Measurements from ENCODE around the gene TPP1. TPM values are rescaled to one million over a fixed set of nuclear protein-coding genes. Genes with fewer than 3 reads are reported as not detected.

Gene TPP1
- total RNA-seq, 1 donor = 86.2 TPM

DNA sequence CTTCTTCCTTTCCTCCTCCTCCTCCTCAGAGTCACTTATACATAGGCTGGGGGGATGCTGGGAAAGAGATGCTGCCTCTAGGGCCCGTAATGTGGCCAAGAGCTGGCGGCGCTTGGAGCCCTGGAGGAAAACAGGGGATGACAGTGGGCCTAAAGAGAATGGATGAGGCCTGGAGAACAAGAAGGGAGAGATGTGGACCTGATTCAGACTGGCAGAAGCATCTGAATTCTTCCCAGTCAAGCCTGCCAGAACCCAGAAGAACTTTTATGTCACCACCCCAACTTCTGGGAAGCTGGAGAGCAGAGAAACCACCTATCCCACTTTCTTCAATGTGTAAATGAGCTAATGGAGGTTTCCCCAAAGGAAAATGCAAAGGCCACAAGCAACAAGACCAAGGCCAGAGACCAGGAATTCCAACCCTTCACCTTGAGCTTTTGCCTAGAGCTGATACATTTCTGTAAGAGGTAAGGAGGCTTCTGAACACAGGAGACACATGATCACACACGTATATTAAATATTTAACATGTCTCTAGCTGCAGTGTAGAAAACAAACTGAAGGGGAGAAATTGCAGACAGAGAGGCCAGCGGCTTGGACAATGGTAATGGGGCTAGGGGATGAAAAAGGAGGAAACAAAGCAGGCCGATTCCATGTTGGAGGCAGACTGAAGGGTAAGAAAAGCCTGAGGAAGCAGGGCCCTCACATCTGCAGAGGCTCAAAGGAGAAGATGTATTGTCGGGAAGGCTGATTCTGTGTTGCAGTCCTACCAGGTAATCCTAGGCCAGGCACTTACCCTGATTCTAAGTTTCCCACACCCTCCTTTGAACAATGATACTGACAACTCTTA is 16.9 kb downstream of the TPP1 start:
- H3K4me3 ChIP-seq (ENCODE audit: low read length) = peak overlapping the region; percentile 87
- H3K27me3 ChIP-seq (ENCODE audit: insufficient read depth, low read length) = no peaks in the 10 kb centered on the region
- H3K4me1 ChIP-seq (ENCODE audit: insufficient read depth, low read length) = peaks cover 50% of the 10 kb centered on the region
- no peaks in the 10 kb centered on the region for H3K9me3 ChIP-seq (ENCODE audit: low read depth, low read length)

DNA sequence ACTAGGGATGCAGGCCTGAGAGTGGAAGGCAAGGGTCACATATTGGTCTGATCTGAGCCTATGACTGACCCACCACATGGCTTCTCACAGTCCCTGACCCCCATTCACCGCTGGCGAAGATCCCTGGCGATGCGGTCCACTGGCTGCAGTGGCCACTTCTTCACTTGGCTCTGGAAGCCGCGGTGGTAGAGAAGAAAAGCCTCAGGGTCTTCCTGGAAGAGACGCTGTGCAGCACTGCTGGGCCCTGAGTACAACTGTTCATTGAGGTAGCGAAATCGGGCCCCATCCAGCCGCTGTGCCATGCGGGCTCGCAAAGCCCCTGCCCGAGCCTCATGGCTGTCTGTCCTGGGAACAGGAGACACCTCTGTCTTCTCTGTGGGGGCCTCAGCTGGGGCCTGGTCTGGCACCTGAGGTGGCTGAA is 18.2 kb downstream of the TPP1 start:
- Histone ChIP-seq H3K4me3 (ENCODE audit: low read length) (no peak overlapping the region), H3K27me3 (ENCODE audit: insufficient read depth, low read length) (no peaks in the 10 kb centered on the region), H3K4me1 (ENCODE audit: insufficient read depth, low read length) (peaks cover 38% of the 10 kb centered on the region), H3K9me3 (ENCODE audit: low read depth, low read length) (no peaks in the 10 kb centered on the region)

DNA sequence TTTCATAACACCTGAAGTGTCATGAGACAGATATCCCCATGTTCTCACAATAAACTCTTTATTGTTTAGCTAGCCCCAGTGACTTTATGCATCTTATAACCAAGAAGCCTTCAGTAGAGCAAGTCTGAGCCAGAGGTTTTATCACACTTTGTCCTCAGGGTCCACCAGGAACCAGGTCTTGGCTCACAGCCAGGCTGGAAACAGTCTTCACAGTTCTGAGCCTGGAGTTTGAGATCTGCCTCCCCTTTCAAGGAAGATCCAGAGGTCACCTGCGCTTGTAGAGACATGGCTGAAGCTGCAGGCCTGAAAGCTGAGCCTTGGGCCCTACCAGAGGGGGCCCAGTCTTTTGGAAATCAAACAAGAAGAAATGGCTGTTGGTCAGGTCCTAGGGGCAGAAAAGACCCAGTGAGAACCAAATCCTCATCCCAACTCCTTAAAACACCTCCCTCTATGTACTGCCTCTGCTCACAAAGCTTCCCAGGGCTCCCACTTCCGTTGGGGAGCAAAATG is 19.3 kb downstream of the TPP1 start:
- no peaks in the 10 kb centered on the region for H3K9me3 ChIP-seq (ENCODE audit: low read depth, low read length)
- H3K27me3 ChIP-seq (ENCODE audit: insufficient read depth, low read length) = no peaks in the 10 kb centered on the region
- H3K4me1 ChIP-seq (ENCODE audit: insufficient read depth, low read length) = peaks cover 27% of the 10 kb centered on the region
- H3K4me3 ChIP-seq (ENCODE audit: low read length) = no peak overlapping the region

GRCh38 chr11:6599449-6599848 is 19.8 kb downstream of the TPP1 start:
- H3K9me3 ChIP-seq (ENCODE audit: low read depth, low read length) = no peaks in the 10 kb centered on the region
- H3K27me3 ChIP-seq (ENCODE audit: insufficient read depth, low read length) = no peaks in the 10 kb centered on the region
- no peak overlapping the region for H3K4me3 ChIP-seq (ENCODE audit: low read length)
- H3K4me1 ChIP-seq (ENCODE audit: insufficient read depth, low read length) = peaks cover 22% of the 10 kb centered on the region

GRCh38 chr11:6598555-6598954 is 20.7 kb downstream of the TPP1 start:
- H3K27me3 ChIP-seq (ENCODE audit: insufficient read depth, low read length) = no peaks in the 10 kb centered on the region
- H3K9me3 ChIP-seq (ENCODE audit: low read depth, low read length) = no peaks in the 10 kb centered on the region
- H3K4me1 ChIP-seq (ENCODE audit: insufficient read depth, low read length) = peaks cover 20% of the 10 kb centered on the region
- no peak overlapping the region for H3K4me3 ChIP-seq (ENCODE audit: low read length)

- no peaks in the 10 kb centered on the region for H3K9me3 ChIP-seq (ENCODE audit: low read depth, low read length)
- peaks cover 3% of the 10 kb centered on the region for H3K4me1 ChIP-seq (ENCODE audit: insufficient read depth, low read length)
- no peak overlapping the region for H3K4me3 ChIP-seq (ENCODE audit: low read length)
- no peaks in the 10 kb centered on the region for H3K27me3 ChIP-seq (ENCODE audit: insufficient read depth, low read length)
Observed at GRCh38 chr11:6596239-6596877, 22.9 kb downstream of the TPP1 start.

DNA sequence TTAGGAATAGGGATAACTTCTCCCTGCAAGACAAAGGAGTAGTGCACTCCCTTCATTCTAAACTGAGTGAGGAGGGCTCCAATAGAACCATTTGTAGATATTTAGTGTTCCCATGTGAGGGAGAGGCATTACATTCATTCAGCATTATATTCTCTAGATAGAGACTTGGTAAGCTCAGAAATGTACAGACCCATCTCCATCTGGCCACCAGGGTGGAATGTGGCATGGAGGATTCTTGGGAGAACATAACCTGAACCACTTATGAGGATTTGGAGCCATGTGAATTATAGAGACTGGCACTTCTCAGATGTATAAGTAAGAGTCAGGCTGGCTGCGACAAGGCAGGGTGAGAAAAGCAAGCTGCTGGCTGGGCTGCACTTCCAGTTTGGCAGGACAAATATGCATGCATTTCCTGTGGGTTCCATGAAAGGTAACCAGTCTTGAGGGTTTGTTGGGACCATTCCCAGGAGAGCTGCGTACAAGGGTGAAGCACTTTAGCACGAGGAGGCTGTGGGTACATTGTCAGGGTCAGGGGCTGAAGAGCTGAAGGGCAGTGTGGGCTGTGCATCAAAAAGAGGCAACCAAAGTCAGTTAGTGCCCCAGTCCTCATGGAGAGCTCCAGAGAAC is 25.0 kb downstream of the TPP1 start:
- Histone ChIP-seq H3K27me3 (ENCODE audit: insufficient read depth, low read length) (no peaks in the 10 kb centered on the region), H3K4me1 (ENCODE audit: insufficient read depth, low read length) (no peaks in the 10 kb centered on the region), H3K9me3 (ENCODE audit: low read depth, low read length) (no peaks in the 10 kb centered on the region), H3K4me3 (ENCODE audit: low read length) (no peak overlapping the region)

DNA sequence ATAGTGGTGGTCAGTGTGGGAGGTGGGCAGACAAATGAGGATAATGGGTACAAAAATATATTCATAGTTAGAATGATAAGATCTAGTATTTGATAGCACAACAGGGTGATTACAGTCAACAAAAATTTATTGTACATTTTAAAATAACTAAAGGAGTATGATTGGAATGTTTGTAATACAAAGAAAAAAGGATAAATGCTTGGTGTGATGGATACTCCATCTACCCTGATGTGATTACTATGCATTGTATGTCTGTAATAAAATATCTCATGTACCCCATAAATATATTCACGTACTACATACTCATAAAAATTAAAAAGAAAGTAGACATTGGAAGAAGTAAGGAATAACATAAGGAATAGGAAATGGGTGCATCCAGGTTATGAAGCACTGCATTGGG is 31.2 kb downstream of the TPP1 start:
- H3K27me3 ChIP-seq (ENCODE audit: insufficient read depth, low read length) = no peaks in the 10 kb centered on the region
- peaks cover 17% of the 10 kb centered on the region for H3K9me3 ChIP-seq (ENCODE audit: low read depth, low read length)
- H3K4me3 ChIP-seq (ENCODE audit: low read length) = no peak overlapping the region
- no peaks in the 10 kb centered on the region for H3K4me1 ChIP-seq (ENCODE audit: insufficient read depth, low read length)

DNA sequence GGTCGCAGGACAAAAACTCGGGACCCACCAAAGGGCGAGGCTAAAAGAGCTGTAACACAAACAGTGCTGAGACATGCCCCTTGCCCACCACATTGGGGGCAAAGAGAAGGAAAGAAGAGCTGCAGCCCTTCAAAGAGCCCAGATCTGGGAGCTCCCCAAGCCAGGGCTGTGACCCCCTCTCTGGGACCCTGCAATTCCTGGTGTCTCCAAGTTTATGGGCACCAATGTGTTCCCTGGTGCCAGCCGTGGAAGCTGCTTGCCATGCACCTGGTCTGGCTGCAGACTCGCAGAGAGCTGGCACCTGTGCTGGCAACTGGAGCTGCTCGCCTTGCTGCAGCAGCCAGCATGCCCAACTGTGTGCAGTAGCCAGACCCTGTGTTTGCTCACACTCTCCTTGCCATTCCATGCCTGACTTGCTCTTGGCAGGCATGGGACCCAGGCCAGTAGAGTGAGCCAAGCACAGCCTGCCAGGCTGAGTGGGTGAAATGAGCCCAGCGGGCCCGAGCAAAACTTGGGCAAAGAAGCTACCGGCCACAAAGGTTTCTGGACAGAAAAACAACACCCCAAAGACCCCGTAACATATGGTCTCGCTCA is 31.8 kb downstream of the TPP1 start:
- no peak overlapping the region for H3K4me3 ChIP-seq (ENCODE audit: low read length)
- no peaks in the 10 kb centered on the region for H3K27me3 ChIP-seq (ENCODE audit: insufficient read depth, low read length)
- no peaks in the 10 kb centered on the region for H3K4me1 ChIP-seq (ENCODE audit: insufficient read depth, low read length)
- H3K9me3 ChIP-seq (ENCODE audit: low read depth, low read length) = peaks cover 23% of the 10 kb centered on the region

GRCh38 chr11:6586434-6587359 is 32.5 kb downstream of the TPP1 start:
- peaks cover 26% of the 10 kb centered on the region for H3K9me3 ChIP-seq (ENCODE audit: low read depth, low read length)
- no peaks in the 10 kb centered on the region for H3K27me3 ChIP-seq (ENCODE audit: insufficient read depth, low read length)
- H3K4me3 ChIP-seq (ENCODE audit: low read length) = no peak overlapping the region
- H3K4me1 ChIP-seq (ENCODE audit: insufficient read depth, low read length) = no peaks in the 10 kb centered on the region

- peaks cover 26% of the 10 kb centered on the region for H3K9me3 ChIP-seq (ENCODE audit: low read depth, low read length)
- no peaks in the 10 kb centered on the region for H3K4me1 ChIP-seq (ENCODE audit: insufficient read depth, low read length)
- no peaks in the 10 kb centered on the region for H3K27me3 ChIP-seq (ENCODE audit: insufficient read depth, low read length)
- H3K4me3 ChIP-seq (ENCODE audit: low read length) = no peak overlapping the region
Observed at GRCh38 chr11:6584528-6584927, 34.7 kb downstream of the TPP1 start.

DNA sequence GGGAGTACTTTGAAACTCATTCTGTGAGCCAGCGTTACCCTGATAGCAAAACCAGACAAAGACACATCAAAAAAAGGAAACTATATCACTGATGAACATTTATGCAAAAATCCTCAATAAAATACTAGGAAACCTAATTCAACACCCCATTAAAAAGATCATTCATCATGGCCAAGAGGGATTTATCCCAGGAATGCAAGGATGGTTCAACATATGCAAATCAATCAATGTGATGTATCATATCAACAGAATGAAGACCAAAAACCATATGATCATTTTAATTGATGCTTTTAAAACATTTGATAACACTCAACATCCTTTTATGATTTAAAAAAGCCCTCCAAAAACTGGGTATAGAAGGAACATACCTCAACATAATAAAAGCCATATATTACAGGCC is 35.6 kb downstream of the TPP1 start:
- H3K9me3 ChIP-seq (ENCODE audit: low read depth, low read length) = peaks cover 26% of the 10 kb centered on the region
- H3K4me3 ChIP-seq (ENCODE audit: low read length) = no peak overlapping the region
- H3K4me1 ChIP-seq (ENCODE audit: insufficient read depth, low read length) = no peaks in the 10 kb centered on the region
- no peaks in the 10 kb centered on the region for H3K27me3 ChIP-seq (ENCODE audit: insufficient read depth, low read length)

- no peaks in the 10 kb centered on the region for H3K27me3 ChIP-seq (ENCODE audit: insufficient read depth, low read length)
- H3K4me1 ChIP-seq (ENCODE audit: insufficient read depth, low read length) = no peaks in the 10 kb centered on the region
- H3K4me3 ChIP-seq (ENCODE audit: low read length) = no peak overlapping the region
- H3K9me3 ChIP-seq (ENCODE audit: low read depth, low read length) = peaks cover 26% of the 10 kb centered on the region
Observed at GRCh38 chr11:6579681-6580080, 39.5 kb downstream of the TPP1 start.

- peaks cover 10% of the 10 kb centered on the region for H3K9me3 ChIP-seq (ENCODE audit: low read depth, low read length)
- no peaks in the 10 kb centered on the region for H3K27me3 ChIP-seq (ENCODE audit: insufficient read depth, low read length)
- H3K4me1 ChIP-seq (ENCODE audit: insufficient read depth, low read length) = no peaks in the 10 kb centered on the region
- no peak overlapping the region for H3K4me3 ChIP-seq (ENCODE audit: low read length)
Observed at GRCh38 chr11:6578134-6578533, 41.1 kb downstream of the TPP1 start.

Data from mononuclear cell (primary cell).